H9 (cell line): Measurements from ENCODE around the gene ANKDD1B. TPM values are rescaled to one million over a fixed set of nuclear protein-coding genes. Genes with fewer than 3 reads are reported as not detected.

ENCODE experiments used
- DNase-seq: peaks from one replicate; pipeline ENCODE4 v3.0.0-alpha.2; 2017
- H2AFZ ChIP-seq: one replicate; pipeline ENCODE4 v1.6.1; 2013; ENCODE audit warnings: mild to moderate bottlenecking, low read length, control low read depth, moderate library complexity
- H2AK5ac ChIP-seq: 2 replicates; pipeline ENCODE4 v1.6.1; 2013; ENCODE audit warnings: low read length, control low read depth, mixed read lengths; ENCODE audit not compliant: insufficient read length
- H2BK120ac ChIP-seq: one replicate; pipeline ENCODE4 v1.6.1; 2013; ENCODE audit warnings: low read depth, mild to moderate bottlenecking, low read length, control low read depth, inconsistent platforms; ENCODE audit not compliant: poor library complexity, severe bottlenecking
- H2BK12ac ChIP-seq: 2 replicates; pipeline ENCODE4 v1.6.1; 2013; ENCODE audit warnings: low read length, control low read depth, mixed read lengths, low read depth; ENCODE audit not compliant: insufficient read length
- H2BK15ac ChIP-seq: 2 replicates; pipeline ENCODE4 v1.6.1; 2013; ENCODE audit warnings: low read depth, low read length, control low read depth
- H2BK20ac ChIP-seq: one replicate; pipeline ENCODE4 v1.6.1; 2013; ENCODE audit warnings: low read depth, mild to moderate bottlenecking, low read length, control low read depth, inconsistent platforms; ENCODE audit not compliant: poor library complexity, severe bottlenecking
- H2BK5ac ChIP-seq: 2 replicates; pipeline ENCODE4 v1.6.1; 2013; ENCODE audit warnings: low read length, control low read depth, mixed read lengths; ENCODE audit not compliant: insufficient read length
- H3K14ac ChIP-seq: 2 replicates; pipeline ENCODE4 v1.6.1; 2013; ENCODE audit warnings: low read length, control low read depth; ENCODE audit not compliant: insufficient read depth
- H3K18ac ChIP-seq: 2 replicates; pipeline ENCODE4 v1.6.1; 2013; ENCODE audit warnings: low read depth, mild to moderate bottlenecking, mixed read lengths, low read length, control low read depth; ENCODE audit not compliant: insufficient read length
- H3K23ac ChIP-seq: 2 replicates; pipeline ENCODE4 v1.6.1; 2013; ENCODE audit warnings: low read length, control low read depth, mixed read lengths, low read depth; ENCODE audit not compliant: insufficient read length
- H3K23me2 ChIP-seq: 2 replicates; pipeline ENCODE4 v1.6.1; 2013; ENCODE audit warnings: low read depth, mild to moderate bottlenecking, mixed read lengths, low read length, control low read depth; ENCODE audit not compliant: insufficient read length, poor library complexity, severe bottlenecking
- H3K27ac ChIP-seq: 2 replicates; pipeline ENCODE4 v1.5.1; 2013; ENCODE audit warnings: low read length, control low read depth, mixed read lengths, low read depth; ENCODE audit not compliant: insufficient read length
- H3K27me3 ChIP-seq: 2 replicates; pipeline ENCODE4 v1.6.1; 2013; ENCODE audit warnings: low read length, control low read depth, inconsistent platforms; ENCODE audit not compliant: insufficient read depth
- H3K4ac ChIP-seq: 2 replicates; pipeline ENCODE4 v1.6.1; 2013; ENCODE audit warnings: low read depth, mild to moderate bottlenecking, control low read depth, inconsistent platforms, low read length, moderate library complexity
- H3K4me1 ChIP-seq: 2 replicates; pipeline ENCODE4 v1.6.1; 2013; ENCODE audit warnings: low read length, control low read depth, inconsistent platforms; ENCODE audit not compliant: insufficient read depth
- H3K4me2 ChIP-seq: 2 replicates; pipeline ENCODE4 v1.6.1; 2013; ENCODE audit warnings: low read length, control low read depth, mixed read lengths; ENCODE audit not compliant: insufficient read length, insufficient read depth
- H3K56ac ChIP-seq: 2 replicates; pipeline ENCODE4 v1.6.1; 2013; ENCODE audit warnings: low read depth, mild to moderate bottlenecking, mixed read lengths, low read length, control low read depth; ENCODE audit not compliant: insufficient read length
- H3K79me1 ChIP-seq: 2 replicates; pipeline ENCODE4 v1.6.1; 2013; ENCODE audit warnings: low read depth, mild to moderate bottlenecking, moderate library complexity, low read length, control low read depth, inconsistent platforms; ENCODE audit not compliant: insufficient read depth, poor library complexity, severe bottlenecking
- H3K79me2 ChIP-seq: 2 replicates; pipeline ENCODE4 v1.6.1; 2013; ENCODE audit warnings: low read length, control low read depth, inconsistent platforms; ENCODE audit not compliant: insufficient read depth
- H3K9ac ChIP-seq: 2 replicates; pipeline ENCODE4 v1.6.1; 2013; ENCODE audit warnings: low read length, control low read depth, mixed read lengths; ENCODE audit not compliant: insufficient read length; ENCODE audit errors: extremely low read depth
- H3K9me3 ChIP-seq: one replicate; pipeline ENCODE4 v1.6.1; 2013; ENCODE audit warnings: low read depth, low read length, inconsistent platforms; ENCODE audit not compliant: control insufficient read depth
- H3T11ph ChIP-seq: one replicate; pipeline ENCODE4 v1.6.1; 2013; ENCODE audit warnings: mild to moderate bottlenecking, low read length, control low read depth, inconsistent platforms
- H4K20me1 ChIP-seq: one replicate; pipeline ENCODE4 v1.6.1; 2013; ENCODE audit not compliant: control insufficient read depth, insufficient read length, insufficient read depth
- H4K5ac ChIP-seq: 2 replicates; pipeline ENCODE4 v1.6.1; 2013; ENCODE audit warnings: low read depth, mild to moderate bottlenecking, mixed read lengths, low read length, control low read depth; ENCODE audit not compliant: insufficient read length
- H4K8ac ChIP-seq: replicated peaks from 2 replicates; pipeline ENCODE4 v1.6.1; 2013; ENCODE audit warnings: low read length, control low read depth, mixed read lengths, low read depth; ENCODE audit not compliant: insufficient read length
- H4K91ac ChIP-seq: 2 replicates; pipeline ENCODE4 v1.6.1; 2013; ENCODE audit warnings: low read depth, mild to moderate bottlenecking, moderate library complexity, mixed read lengths, low read length, control low read depth; ENCODE audit not compliant: insufficient read length
- H3K27ac Mint-ChIP-seq, 3 experiments: 2 replicates in 2 of 3; 3 replicates in 1 of 3; pipeline ENCODE4 v1.8.0; 2020 to 2021; ENCODE audit warnings: mixed read lengths in 3 of 3, mild to moderate bottlenecking in 1 of 3, moderate library complexity in 1 of 3
- H3K27me3 Mint-ChIP-seq: 2 replicates; pipeline ENCODE4 v1.8.0; 2021; ENCODE audit warnings: low read depth, mild to moderate bottlenecking, moderate library complexity, mixed read lengths
- H3K36me3 Mint-ChIP-seq, 3 experiments: 2 replicates in 2 of 3; 3 replicates in 1 of 3; pipeline ENCODE4 v1.8.0; 2020 to 2021; ENCODE audit warnings: low read depth in 3 of 3, mixed read lengths in 3 of 3; ENCODE audit not compliant: insufficient read depth in 1 of 3
- H3K4me1 Mint-ChIP-seq, 2 experiments: 2 replicates each; pipeline ENCODE4 v1.8.0; 2020; ENCODE audit warnings: mixed read lengths in 2 of 2
- H3K4me3 Mint-ChIP-seq, 2 experiments: 2 replicates in 1 of 2; 3 replicates in 1 of 2; pipeline ENCODE4 v1.8.0; 2020 to 2021; ENCODE audit warnings: mild to moderate bottlenecking in 2 of 2, mixed read lengths in 2 of 2, moderate library complexity in 1 of 2
- H3K9me3 Mint-ChIP-seq, 2 experiments: 2 replicates in 1 of 2; 3 replicates in 1 of 2; pipeline ENCODE4 v1.8.0; 2020; ENCODE audit warnings: mild to moderate bottlenecking in 2 of 2, mixed read lengths in 2 of 2, moderate library complexity in 1 of 2
- CTCF ChIP-seq: fragments of 200-600 bp; sonication (generic); conservative IDR thresholded peaks from 3 replicates; pipeline ENCODE4 v1.8.0; 2021; ENCODE audit warnings: antibody characterized with exemption, mild to moderate bottlenecking
- WGBS: extraction: QIAGEN DNeasy Blood & Tissue Kit; methylation state at CpG from one replicate; pipeline ENCODE4 v1.1.7; 2013; ENCODE audit warnings: missing lambda C conversion rate, low lambda C conversion rate, mixed read lengths; ENCODE audit not compliant: insufficient read length; ENCODE audit errors: extremely low coverage; 5-methylcytosine and 5-hydroxymethylcytosine counted together
- total RNA-seq: library from RNA; stranded (reverse); gene quantifications from 2 replicates; pipeline ENCODE4 v1.2.1, GENCODE V29; 2021

Gene ANKDD1B
- total RNA-seq, 1 experiment from 2014 or later = 0.33 TPM

- no peak for TF ChIP-seq CTCF
- Mint-ChIP-seq H3K4me1 (peaks cover 0 to 11% of the 10 kb centered on the region in 2 experiments; a peak in 3 of 4 replicates), H3K9me3 (no peaks in the 10 kb centered on the region), H3K4me3 (no peak overlapping the region), H3K36me3 (no peaks in the 10 kb centered on the region), H3K27me3 (no peaks in the 10 kb centered on the region), H3K27ac (0 out of 7 replicates have a peak overlapping the region, but pooled peaks of 1 of the 3 experiments have one; percentile 18)
- Histone ChIP-seq H2AK5ac (no peak overlapping the region), H3K4ac (no peak overlapping the region), H4K8ac (no peak overlapping the region), H3K23ac (no peak overlapping the region), H2BK15ac (no peak overlapping the region), H2BK5ac (no peak overlapping the region), H3K14ac (no peak overlapping the region), H2AFZ (no peak overlapping the region), H3K4me1 (no peaks in the 10 kb centered on the region; the same call in 1 of the 2 replicates), H4K5ac (no peak overlapping the region), H4K20me1 (no peaks in the 10 kb centered on the region), H3K9me3 (no peaks in the 10 kb centered on the region), H3T11ph (no peak overlapping the region), H2BK20ac (no peak overlapping the region), H2BK12ac (no peak overlapping the region), H3K23me2 (no peaks in the 10 kb centered on the region), H3K27me3 (no peaks in the 10 kb centered on the region), H3K18ac (no peak overlapping the region), H2BK120ac (no peak overlapping the region), H3K9ac (no peak overlapping the region), H3K56ac (no peak overlapping the region), H3K79me2 (no peaks in the 10 kb centered on the region), H3K27ac (no peak overlapping the region), H4K91ac (no peak overlapping the region), H3K4me2 (no peak overlapping the region), H3K79me1 (no peaks in the 10 kb centered on the region)
- whole genome bisulfite sequencing = no CpG with 5 or more reads among the region's 16 CpGs
- DNase-seq = no peak
Measured at GRCh38 chr5:75660678-75661465, 49.6 kb downstream of the ANKDD1B start.
